H1 (cell line): ENCODE measurements around the gene ECPAS. TPM values are rescaled to one million over a fixed set of nuclear protein-coding genes. Genes with fewer than 3 reads are reported as not detected.

ENCODE experiments used
- CTCF ChIA-PET: fragments of 300-600 bp; sonication (Branson Sonifier 250); formaldehyde crosslinking; loops from one replicate; lab custom pipeline; 2021; ENCODE audit not compliant: partially characterized antibody; lab: Charles Lee
- POLR2A ChIA-PET: fragments of 300-600 bp; sonication (Branson Sonifier 250); formaldehyde crosslinking; loops from one replicate; lab custom pipeline; 2021; ENCODE audit warnings: inconsistent platforms; ENCODE audit not compliant: partially characterized antibody; lab: Charles Lee
- DNase-seq, 2 experiments: peaks; one replicate each; pipeline versions ENCODE4 v3.0.0 to v3.0.0-alpha.2; 2010 to 2022; ENCODE audit warnings: low spot score in 2 of 2, low read depth in 1 of 2, mixed read lengths in 1 of 2
- FAIRE-seq: peaks from 2 replicates; lab custom pipeline; 2011; peaks lifted over from hg19 to GRCh38; lab: Jason Lieb, UNC
- H2AFZ ChIP-seq: 2 replicates; pipeline ENCODE4 v1.8.1; 2012; ENCODE audit warnings: low read length, inconsistent platforms
- H2AK5ac ChIP-seq: 2 replicates; pipeline ENCODE4 v1.6.1; 2013; ENCODE audit warnings: low read depth, low read length
- H2BK120ac ChIP-seq: replicated peaks from 2 replicates; pipeline ENCODE3; 2013; ENCODE audit warnings: low read depth, low read length, inconsistent platforms
- H2BK12ac ChIP-seq: 2 replicates; pipeline ENCODE4 v1.6.1; 2013; ENCODE audit warnings: low read depth, low read length
- H2BK15ac ChIP-seq: 2 replicates; pipeline ENCODE4 v1.6.1; 2013; ENCODE audit warnings: low read length
- H2BK20ac ChIP-seq: 2 replicates; pipeline ENCODE4 v1.6.1; 2013; ENCODE audit warnings: low read length
- H2BK5ac ChIP-seq: 2 replicates; pipeline ENCODE4 v1.6.1; 2013; ENCODE audit warnings: low read depth, low read length
- H3K14ac ChIP-seq: 2 replicates; pipeline ENCODE4 v1.6.1; 2013; ENCODE audit warnings: inconsistent platforms; ENCODE audit not compliant: insufficient read length
- H3K18ac ChIP-seq: 2 replicates; pipeline ENCODE4 v1.6.1; 2013; ENCODE audit warnings: low read length; ENCODE audit errors: extremely low read depth
- H3K23ac ChIP-seq: 2 replicates; pipeline ENCODE4 v1.6.1; 2013; ENCODE audit warnings: inconsistent platforms; ENCODE audit not compliant: insufficient read length
- H3K23me2 ChIP-seq: 2 replicates; pipeline ENCODE4 v1.6.1; 2013; ENCODE audit warnings: low read depth, low read length
- H3K27ac ChIP-seq: 2 replicates; pipeline ENCODE4 v1.6.1; 2011; ENCODE audit warnings: low read depth, low read length, inconsistent platforms
- H3K27me3 ChIP-seq, 4 experiments: replicated peaks in 1 of 4; 1 replicate in 1 of 4; 2 replicates in 3 of 4; pipeline versions ENCODE4 v1.6.1 to v1.8.1; 2011 to 2013; ENCODE audit warnings: low read length in 3 of 4, mild to moderate bottlenecking in 3 of 4, inconsistent platforms in 2 of 4, mixed read lengths in 2 of 4, moderate library complexity in 1 of 4; ENCODE audit not compliant: control insufficient read depth in 3 of 4, insufficient read depth in 3 of 4; ENCODE audit errors: extremely low read depth in 1 of 4
- H3K36me3 ChIP-seq, 4 experiments: 2 replicates each; pipeline versions ENCODE4 v1.6.1 to v1.8.1; 2011 to 2013; ENCODE audit warnings: mild to moderate bottlenecking in 4 of 4, low read length in 3 of 4, moderate library complexity in 2 of 4, control low read depth in 1 of 4, inconsistent platforms in 1 of 4; ENCODE audit not compliant: insufficient read depth in 4 of 4, control insufficient read depth in 2 of 4
- H3K4ac ChIP-seq: replicated peaks from 2 replicates; pipeline ENCODE3; 2013; ENCODE audit warnings: low read length, low read depth, mixed read lengths, inconsistent platforms; ENCODE audit not compliant: insufficient read length
- H3K4me1 ChIP-seq, 4 experiments: replicated peaks in 1 of 4; 1 replicate in 1 of 4; 2 replicates in 3 of 4; pipeline versions ENCODE4 v1.6.1 to v1.8.1; 2011 to 2013; ENCODE audit warnings: low read length in 3 of 4, inconsistent platforms in 2 of 4, mixed read lengths in 1 of 4; ENCODE audit not compliant: insufficient read depth in 4 of 4, control insufficient read depth in 3 of 4
- H3K4me2 ChIP-seq, 2 experiments: 2 replicates each; pipeline versions ENCODE4 v1.6.1 to v1.8.1; 2011 to 2013; ENCODE audit warnings: low read depth in 2 of 2, low read length in 2 of 2, control low read depth in 1 of 2, inconsistent platforms in 1 of 2, mild to moderate bottlenecking in 1 of 2; ENCODE audit not compliant: insufficient read depth in 1 of 2
- H3K4me3 ChIP-seq, 4 experiments: fragments of 200-600, 300-600 bp in 1 of 4; sonication (generic), shearing (Covaris generic), sonication (Bioruptor Twin) in 1 of 4; 2 replicates each; pipeline versions ENCODE4 v1.5.1 to v1.8.1; 2011 to 2016; ENCODE audit warnings: low read length in 4 of 4, low read depth in 3 of 4, control low read depth in 2 of 4, inconsistent platforms in 2 of 4, mild to moderate bottlenecking in 2 of 4, mixed read lengths in 1 of 4, moderate library complexity in 1 of 4; ENCODE audit not compliant: insufficient read depth in 2 of 4; ENCODE audit errors: extremely low read depth in 1 of 4
- H3K56ac ChIP-seq: replicated peaks from 2 replicates; pipeline ENCODE3; 2013; ENCODE audit warnings: low read depth, mild to moderate bottlenecking, mixed read lengths, low read length, inconsistent platforms; ENCODE audit not compliant: insufficient read length
- H3K79me1 ChIP-seq: 2 replicates; pipeline ENCODE4 v1.6.1; 2013; ENCODE audit warnings: low read depth, low read length, control low read depth
- H3K79me2 ChIP-seq, 2 experiments: 2 replicates each; pipeline versions ENCODE4 v1.6.1 to v1.8.1; 2012 to 2013; ENCODE audit warnings: low read length in 2 of 2, mild to moderate bottlenecking in 2 of 2, inconsistent platforms in 1 of 2; ENCODE audit not compliant: insufficient read depth in 2 of 2, control insufficient read depth in 1 of 2
- H3K9ac ChIP-seq, 4 experiments: replicated peaks in 1 of 4; 1 replicate in 1 of 4; 2 replicates in 3 of 4; pipeline versions ENCODE4 v1.6.1 to v1.8.1; 2011 to 2013; ENCODE audit warnings: low read depth in 3 of 4, low read length in 3 of 4, control low read depth in 2 of 4, mild to moderate bottlenecking in 2 of 4, moderate library complexity in 2 of 4, inconsistent platforms in 1 of 4; ENCODE audit errors: extremely low read depth in 1 of 4
- H3K9me3 ChIP-seq, 2 experiments: 2 replicates each; pipeline versions ENCODE4 v1.6.1 to v1.8.1; 2012 to 2013; ENCODE audit warnings: mild to moderate bottlenecking in 2 of 2, moderate library complexity in 2 of 2, control low read depth in 1 of 2, inconsistent platforms in 1 of 2, low read depth in 1 of 2, low read length in 1 of 2, mixed read lengths in 1 of 2; ENCODE audit not compliant: insufficient read depth in 2 of 2
- H4K20me1 ChIP-seq, 2 experiments: replicated peaks in 1 of 2; 2 replicates each; pipeline versions ENCODE3 to v1.8.1; 2011 to 2013; ENCODE audit warnings: inconsistent platforms in 2 of 2, low read length in 2 of 2, mild to moderate bottlenecking in 1 of 2; ENCODE audit not compliant: insufficient read depth in 2 of 2, control insufficient read depth in 1 of 2
- H4K5ac ChIP-seq: 2 replicates; pipeline ENCODE4 v1.6.1; 2013; ENCODE audit warnings: low read length, low read depth, mixed read lengths, inconsistent platforms; ENCODE audit not compliant: insufficient read length
- H4K8ac ChIP-seq: 2 replicates; pipeline ENCODE4 v1.8.0; 2013; ENCODE audit warnings: mild to moderate bottlenecking, moderate library complexity, low read length, inconsistent platforms; ENCODE audit not compliant: insufficient read depth; ENCODE audit errors: extremely low read depth
- H4K91ac ChIP-seq: replicated peaks from 2 replicates; pipeline ENCODE3; 2013; ENCODE audit warnings: low read length, mixed read lengths, inconsistent platforms; ENCODE audit not compliant: insufficient read length
- BACH1 ChIP-seq: IDR thresholded peaks from 2 replicates; pipeline ENCODE4 v1.6.1; 2012; ENCODE audit warnings: low read length, improper control_type of control experiment
- CREB1 ChIP-seq: IDR thresholded peaks from 2 replicates; pipeline ENCODE4 v1.6.1; 2012; ENCODE audit warnings: inconsistent platforms
- NRF1 ChIP-seq: IDR thresholded peaks from 2 replicates; pipeline ENCODE4 v1.6.1; 2011; ENCODE audit warnings: mild to moderate bottlenecking, low read depth, low read length, improper control_type of control experiment
- PHF8 ChIP-seq: fragments of 200-600 bp; sonication (generic); conservative IDR thresholded peaks from 2 replicates; pipeline ENCODE4 v1.7.1; 2012; ENCODE audit warnings: low read depth, mild to moderate bottlenecking, inconsistent platforms, low read length, moderate library complexity
- POLR2AphosphoS5 ChIP-seq: IDR thresholded peaks from 2 replicates; pipeline ENCODE4 v1.6.1; 2011; ENCODE audit warnings: low read depth, low read length
- TAF1 ChIP-seq: IDR thresholded peaks from 2 replicates; pipeline ENCODE4 v1.6.1; 2011; ENCODE audit warnings: mild to moderate bottlenecking, low read depth, low read length
- ZNF274 ChIP-seq: IDR thresholded peaks from 2 replicates; pipeline ENCODE4 v1.7.0; 2012; ENCODE audit warnings: low read length, borderline replicate concordance; ENCODE audit errors: extremely low read depth
- WGBS, 2 experiments: shearing (Covaris generic) in 1 of 2; methylation state at CpG; one replicate each; pipeline versions ENCODE4 v1.1.6 to v1.1.7; 2013 to 2015; ENCODE audit warnings: low lambda C conversion rate in 2 of 2, mixed read lengths in 2 of 2, inconsistent platforms in 1 of 2, low coverage in 1 of 2, missing lambda C conversion rate in 1 of 2; ENCODE audit not compliant: insufficient replicate concordance in 2 of 2, insufficient coverage in 1 of 2, insufficient read length in 1 of 2; ENCODE audit errors: extremely low coverage in 1 of 2, missing lambda C conversion rate in 1 of 2; 5-methylcytosine and 5-hydroxymethylcytosine counted together
- polyA plus RNA-seq, 7 experiments: library from polyadenylated mRNA; depleted of rRNA in 3 of 7; stranded (reverse) in 5 of 7; unstranded in 2 of 7; fragments of >200 nt in 5 of 7; fragments of 200-250 nt in 2 of 7; gene quantifications; 1 replicate in 5 of 7; 2 replicates in 1 of 7; 4 replicates in 1 of 7; pipeline versions ENCODE4 v1.2.1 to v1.2.3, GENCODE V29; 2011 to 2013; ENCODE audit warnings: missing spikeins in 2 of 7, mixed read lengths in 2 of 7
- total RNA-seq: library from RNA; stranded (reverse); fragmentation: NEBNext Ultra II Directional; extraction: Animal tissue kit (Norgen Biotek cat#: 25700); gene quantifications from 2 replicates; pipeline ENCODE4 v1.2.1, GENCODE V29; 2021
- TF ChIP-seq, protein P1 (sequence below), 3 experiments: IDR thresholded peaks; 1 replicate in 2 of 3; 2 replicates in 1 of 3; pipeline versions ENCODE4 v1.5.1 to v1.6.1; 2011; ENCODE audit warnings: low read length in 3 of 3, mild to moderate bottlenecking in 3 of 3, inconsistent platforms in 2 of 3, low read depth in 1 of 3, moderate library complexity in 1 of 3; ENCODE audit not compliant: insufficient read depth in 1 of 3; ENCODE audit errors: control extremely low read depth in 1 of 3

Gene ECPAS
- total and polyA plus RNA-seq, 2 of the 8 experiments (the other 6 are each of a cell fraction or from before 2014, with no cell fraction given), result 20.9 to 131 TPM

DNA sequence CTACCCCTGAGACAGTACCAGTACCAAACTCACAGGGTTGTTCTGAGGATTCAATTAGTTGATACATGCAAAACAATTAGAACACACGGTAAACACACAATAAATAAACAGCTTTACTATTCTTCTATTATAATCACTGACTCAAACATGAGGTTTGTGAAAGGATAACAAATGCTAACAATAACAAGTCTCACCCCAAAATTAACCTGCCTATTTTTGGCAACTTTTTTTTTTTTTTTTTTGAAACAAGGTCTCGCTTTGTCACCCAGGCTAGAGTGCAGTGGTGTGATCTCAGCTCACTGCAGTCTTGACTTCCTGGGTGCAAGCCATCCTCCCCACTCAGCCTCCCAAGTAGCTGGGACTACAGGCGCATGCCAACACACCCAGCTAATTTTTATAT lies 6.5 kb downstream of the ECPAS start:
- Histone ChIP-seq H3K79me2 (peaks cover 23 to 100% of the 10 kb centered on the region in 2 experiments), H2AK5ac (no peak overlapping the region), H3K18ac (no peak overlapping the region), H3K4me1 (peaks cover 1 to 4% (median 4%) of the 10 kb centered on the region in 4 experiments; a peak in 4 of 7 replicates), H4K8ac (no peak overlapping the region), H3K14ac (no peak overlapping the region), H3K23me2 (0 out of 2 replicates have a peak, but pooled peaks cover 2% of the 10 kb centered on the region), H3K9me3 (no peaks in the 10 kb centered on the region), H4K5ac (no peak overlapping the region), H3K23ac (no peak overlapping the region), H2BK12ac (no peak overlapping the region), H3K36me3 (no peaks in the 10 kb centered on the region), H2AFZ (no peak overlapping the region), H3K4ac (no peak overlapping the region), H4K91ac (no peak overlapping the region), H3K4me2 (no peak overlapping the region), H3K56ac (no peak overlapping the region), H2BK120ac (no peak overlapping the region), H2BK15ac (no peak overlapping the region), H2BK20ac (no peak overlapping the region), H3K9ac (no peak overlapping the region), H3K27ac (no peak overlapping the region), H2BK5ac (no peak overlapping the region), H3K27me3 (no peaks in the 10 kb centered on the region), H3K4me3 (no peak overlapping the region), H4K20me1 (peaks cover 4% of the 10 kb centered on the region in 2 experiments), H3K79me1 (peaks cover 2% of the 10 kb centered on the region; the same call in 1 of the 2 replicates)
- FAIRE-seq, result no peak
- ChIA-PET POLR2A (interaction anchor here (0.6 to 1.1 kb wide), 5 partner anchors 9 to 133 kb away, joined by 3 to 5 read pairs (median 4); no protein-coding TSS in a partner anchor), CTCF (no interaction called here)
- no peak for DNase-seq
- 92% methylated on average over 3 of the region's 3 CpGs; no CpG with 5 or more reads in 1 of the 2 experiments for WGBS, 2 experiments
- TF ChIP-seq PHF8, result no peak
- TF ChIP-seq POLR2AphosphoS5, result no peak
- TF ChIP-seq TAF1, result no peak
- TF ChIP-seq CREB1, result no peak
- TF ChIP-seq NRF1, result no peak
- TF ChIP-seq, protein P1, sequence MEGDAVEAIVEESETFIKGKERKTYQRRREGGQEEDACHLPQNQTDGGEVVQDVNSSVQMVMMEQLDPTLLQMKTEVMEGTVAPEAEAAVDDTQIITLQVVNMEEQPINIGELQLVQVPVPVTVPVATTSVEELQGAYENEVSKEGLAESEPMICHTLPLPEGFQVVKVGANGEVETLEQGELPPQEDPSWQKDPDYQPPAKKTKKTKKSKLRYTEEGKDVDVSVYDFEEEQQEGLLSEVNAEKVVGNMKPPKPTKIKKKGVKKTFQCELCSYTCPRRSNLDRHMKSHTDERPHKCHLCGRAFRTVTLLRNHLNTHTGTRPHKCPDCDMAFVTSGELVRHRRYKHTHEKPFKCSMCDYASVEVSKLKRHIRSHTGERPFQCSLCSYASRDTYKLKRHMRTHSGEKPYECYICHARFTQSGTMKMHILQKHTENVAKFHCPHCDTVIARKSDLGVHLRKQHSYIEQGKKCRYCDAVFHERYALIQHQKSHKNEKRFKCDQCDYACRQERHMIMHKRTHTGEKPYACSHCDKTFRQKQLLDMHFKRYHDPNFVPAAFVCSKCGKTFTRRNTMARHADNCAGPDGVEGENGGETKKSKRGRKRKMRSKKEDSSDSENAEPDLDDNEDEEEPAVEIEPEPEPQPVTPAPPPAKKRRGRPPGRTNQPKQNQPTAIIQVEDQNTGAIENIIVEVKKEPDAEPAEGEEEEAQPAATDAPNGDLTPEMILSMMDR (IDR thresholded peaks at IDR 0.05; ENCODE audit: control extremely low read depth in 1 of 3, insufficient read depth in 1 of 3, low read depth in 1 of 3, low read length in 3 of 3), result no peak
- no peak for TF ChIP-seq BACH1
- no peak for TF ChIP-seq ZNF274
